Loucy (cell line): ENCODE results near the gene DHRSX.

Source experiments
- H2AFZ ChIP-seq: fragments of 200-600 bp; sonication (generic); 2 replicates; pipeline ENCODE4 v1.6.0; 2016; ENCODE audit warnings: antibody characterized with exemption, mild to moderate bottlenecking, low read length, moderate library complexity
- H3F3A ChIP-seq: fragments of 200-600 bp; 2 replicates; pipeline ENCODE4 v1.6.0; 2016; ENCODE audit warnings: antibody characterized with exemption, low read depth, mild to moderate bottlenecking
- H3K27me3 ChIP-seq: fragments of 200-600 bp; sonication (generic); 2 replicates; pipeline ENCODE4 v1.6.1; 2014; ENCODE audit warnings: low read length, mild to moderate bottlenecking; ENCODE audit not compliant: insufficient read depth, poor library complexity, severe bottlenecking
- H3K36me3 ChIP-seq: fragments of 200-600 bp; sonication (generic); 2 replicates; pipeline ENCODE4 v1.6.1; 2016; ENCODE audit warnings: low read length; ENCODE audit not compliant: insufficient read depth
- H3K4me1 ChIP-seq: fragments of 200-600 bp; sonication (generic); 2 replicates; pipeline ENCODE4 v1.5.1; 2014; ENCODE audit warnings: low read length, mild to moderate bottlenecking; ENCODE audit not compliant: insufficient read depth, poor library complexity, severe bottlenecking
- H3K4me2 ChIP-seq: fragments of 200-600 bp; sonication (generic); 2 replicates; pipeline ENCODE4 v1.6.0; 2014; ENCODE audit warnings: antibody characterized with exemption, low read length, low read depth, mild to moderate bottlenecking; ENCODE audit not compliant: poor library complexity, severe bottlenecking
- H3K4me3 ChIP-seq: fragments of 200-600 bp; sonication (generic); 2 replicates; pipeline ENCODE4 v1.5.1; 2014; ENCODE audit warnings: low read length, mild to moderate bottlenecking, mixed read lengths; ENCODE audit not compliant: poor library complexity, severe bottlenecking
- H3K79me2 ChIP-seq: fragments of 200-600 bp; sonication (generic); 2 replicates; pipeline ENCODE4 v1.6.1; 2014; ENCODE audit warnings: low read length; ENCODE audit not compliant: insufficient read depth
- H3K9ac ChIP-seq: fragments of 200-600 bp; sonication (generic); 2 replicates; pipeline ENCODE4 v1.6.0; 2014; ENCODE audit warnings: mild to moderate bottlenecking, low read depth, low read length, moderate library complexity; ENCODE audit not compliant: poor library complexity, severe bottlenecking
- H3K9me2 ChIP-seq: fragments of 200-600 bp; sonication (generic); replicated peaks from 2 replicates; pipeline ENCODE4 v1.6.1; 2016; ENCODE audit warnings: low read depth, low read length, mixed read lengths
- H3K9me3 ChIP-seq: fragments of 200-600 bp; sonication (generic); 2 replicates; pipeline ENCODE4 v1.6.1; 2014; ENCODE audit warnings: mild to moderate bottlenecking, antibody characterized with exemption, low read length, low read depth; ENCODE audit not compliant: insufficient read depth
- H4K20me1 ChIP-seq: fragments of 200-600 bp; sonication (generic); 2 replicates; pipeline ENCODE4 v1.6.0; 2014; ENCODE audit warnings: antibody characterized with exemption, low read length, mild to moderate bottlenecking; ENCODE audit not compliant: insufficient read depth, poor library complexity, severe bottlenecking
- CTCF ChIP-seq: fragments of 200-600 bp; sonication (generic); conservative IDR thresholded peaks from 2 replicates; pipeline ENCODE4 v1.5.1; 2014; ENCODE audit warnings: mild to moderate bottlenecking, antibody characterized with exemption, low read length
- EZH2phosphoT487 ChIP-seq: fragments of 200-600 bp; IDR thresholded peaks from 2 replicates; pipeline ENCODE4 v1.6.1; 2018; ENCODE audit warnings: antibody characterized with exemption, mild to moderate bottlenecking, moderate library complexity, borderline replicate concordance

Gene DHRSX

GRCh38 chrX:2409796-2410195, 91.0 kb downstream of the DHRSX start:
- Histone ChIP-seq H3K9ac (no peak overlapping the region), H3F3A (no peaks in the 10 kb centered on the region), H3K9me2 (no peaks in the 10 kb centered on the region), H3K36me3 (no peaks in the 10 kb centered on the region), H3K4me2 (no peak overlapping the region), H4K20me1 (no peaks in the 10 kb centered on the region), H2AFZ (no peak overlapping the region), H3K4me3 (no peak overlapping the region), H3K79me2 (no peaks in the 10 kb centered on the region), H3K9me3 (0 out of 2 replicates have a peak, but pooled peaks cover 3% of the 10 kb centered on the region), H3K27me3 (no peaks in the 10 kb centered on the region), H3K4me1 (no peaks in the 10 kb centered on the region)
- no peak for TF ChIP-seq EZH2phosphoT487
- TF ChIP-seq CTCF, result no peak

- H3K4me2 ChIP-seq, result no peak overlapping the region
- H3F3A ChIP-seq, result no peaks in the 10 kb centered on the region
- no peak overlapping the region for H3K4me3 ChIP-seq
- H3K9ac ChIP-seq, result no peak overlapping the region
- H3K4me1 ChIP-seq, result no peaks in the 10 kb centered on the region
- H2AFZ ChIP-seq, result no peak overlapping the region
- no peaks in the 10 kb centered on the region for H4K20me1 ChIP-seq
- H3K27me3 ChIP-seq, result no peaks in the 10 kb centered on the region
- H3K36me3 ChIP-seq, result no peaks in the 10 kb centered on the region
- no peaks in the 10 kb centered on the region for H3K79me2 ChIP-seq
- TF ChIP-seq CTCF, result no peak
- no peak for TF ChIP-seq EZH2phosphoT487
- 0 out of 2 replicates have a peak, but pooled peaks cover 3% of the 10 kb centered on the region for H3K9me3 ChIP-seq
- H3K9me2 ChIP-seq, result no peaks in the 10 kb centered on the region
Observed at GRCh38 chrX:2408856-2409255, 91.9 kb downstream of the DHRSX start.

- no peaks in the 10 kb centered on the region for H3K9me2 ChIP-seq
- no peaks in the 10 kb centered on the region for H3K79me2 ChIP-seq
- TF ChIP-seq CTCF (no peak), EZH2phosphoT487 (no peak)
- no peaks in the 10 kb centered on the region for H4K20me1 ChIP-seq
- no peaks in the 10 kb centered on the region for H3F3A ChIP-seq
- no peak overlapping the region for H3K9ac ChIP-seq
- H3K4me1 ChIP-seq, result no peaks in the 10 kb centered on the region
- no peak overlapping the region for H3K4me2 ChIP-seq
- no peak overlapping the region for H3K4me3 ChIP-seq
- no peak overlapping the region for H2AFZ ChIP-seq
- no peaks in the 10 kb centered on the region for H3K27me3 ChIP-seq
- H3K9me3 ChIP-seq, result 0 out of 2 replicates have a peak, but pooled peaks cover 3% of the 10 kb centered on the region
- no peaks in the 10 kb centered on the region for H3K36me3 ChIP-seq
Observed at GRCh38 chrX:2406891-2407518, 93.8 kb downstream of the DHRSX start.
